ENCODE results near the gene SAXO2. TPM values are rescaled to one million over a fixed set of nuclear protein-coding genes. Genes with fewer than 3 reads are reported as not detected.
"Not testable (repeated sequence)": the region's sequence is repeated elsewhere in the genome, so short reads cannot be mapped to it uniquely, and the experiment has no call there.

The SAXO2 gene
- total RNA-seq, 1 donor from 2014 or later: 0.52 TPM

DNA sequence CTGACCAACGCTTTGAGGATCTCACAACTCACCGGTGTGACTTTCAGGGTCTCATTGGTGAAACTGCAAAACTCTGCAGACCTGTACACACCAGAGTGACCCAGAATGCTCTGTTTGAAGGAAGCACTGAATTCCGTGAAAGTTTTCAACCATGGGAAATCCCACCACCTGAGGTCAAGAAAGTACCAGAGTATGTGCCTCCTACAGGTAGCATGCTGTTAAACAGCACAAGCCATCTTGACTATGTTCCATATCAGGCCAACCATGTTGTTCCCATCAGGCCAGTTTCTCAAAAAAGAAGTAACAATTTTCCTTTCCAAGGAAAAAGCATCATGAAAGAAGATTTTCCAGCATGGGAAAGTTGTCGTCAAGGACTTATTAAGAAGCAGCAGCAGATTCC lies 19.8 kb downstream of the SAXO2 start:
- H3K36me3 ChIP-seq (ENCODE audit: control insufficient read depth in 3 of 3, insufficient read depth in 3 of 3, low read length in 3 of 3); H3K27me3 ChIP-seq (ENCODE audit: control insufficient read depth in 3 of 3, insufficient read depth in 3 of 3, low read length in 3 of 3); H3K27ac ChIP-seq (ENCODE audit: low read depth, low read length); H3K4me3 ChIP-seq (ENCODE audit: low read length in 3 of 3); H3K9me3 ChIP-seq (ENCODE audit: control insufficient read depth in 3 of 3, low read length in 3 of 3); H3K4me1 ChIP-seq (ENCODE audit: control insufficient read depth in 3 of 3, insufficient read depth in 3 of 3, low read length in 3 of 3); H3K9ac ChIP-seq (ENCODE audit: low read depth in 1 of 3, low read length in 3 of 3): not testable (repeated sequence)

DNA sequence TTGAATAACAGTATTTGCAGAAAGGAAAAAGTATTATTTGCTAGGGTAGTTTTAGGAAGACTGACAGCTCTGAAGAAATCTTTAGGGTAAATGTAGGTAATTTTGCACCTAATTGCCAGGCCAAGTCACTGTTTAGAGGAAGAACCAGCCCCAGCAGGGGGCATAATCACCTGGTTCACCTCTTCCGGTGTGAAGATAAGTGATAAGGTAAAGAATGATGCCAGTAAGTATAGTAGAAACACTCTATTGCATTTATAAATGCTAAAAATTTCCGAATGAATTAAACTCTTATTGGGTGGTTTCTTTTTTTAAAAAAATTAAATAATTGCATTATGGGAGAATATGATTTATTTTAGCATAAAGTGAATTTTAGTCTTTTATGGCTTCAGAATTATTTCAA lies 21.8 kb downstream of the SAXO2 start:
- H3K4me3 ChIP-seq (ENCODE audit: low read length in 3 of 3); H3K36me3 ChIP-seq (ENCODE audit: control insufficient read depth in 3 of 3, insufficient read depth in 3 of 3, low read length in 3 of 3); H3K9me3 ChIP-seq (ENCODE audit: control insufficient read depth in 3 of 3, low read length in 3 of 3); H3K27ac ChIP-seq (ENCODE audit: low read depth, low read length); H3K27me3 ChIP-seq (ENCODE audit: control insufficient read depth in 3 of 3, insufficient read depth in 3 of 3, low read length in 3 of 3); H3K4me1 ChIP-seq (ENCODE audit: control insufficient read depth in 3 of 3, insufficient read depth in 3 of 3, low read length in 3 of 3); H3K9ac ChIP-seq (ENCODE audit: low read depth in 1 of 3, low read length in 3 of 3): not testable (repeated sequence)

DNA sequence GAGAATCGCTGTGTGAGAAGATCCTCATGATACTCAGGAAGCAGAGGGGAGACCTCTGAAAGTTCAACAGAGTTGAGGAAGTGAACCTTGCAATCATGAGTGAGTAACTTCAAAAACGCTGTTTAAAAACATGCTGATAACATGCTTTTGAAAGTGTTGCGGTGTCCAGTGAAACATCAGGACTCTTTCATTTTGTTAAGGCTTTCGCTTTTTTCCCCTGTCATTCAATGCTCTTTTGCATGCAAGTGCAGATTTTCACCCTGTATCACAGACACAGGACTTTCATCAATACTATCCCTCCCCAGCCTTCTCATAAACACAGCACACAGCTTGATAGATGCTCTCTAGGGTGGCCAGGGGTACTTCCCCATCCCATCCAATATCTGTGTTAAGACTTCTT lies 23.9 kb downstream of the SAXO2 start:
- not testable (repeated sequence) for H3K27me3 ChIP-seq (ENCODE audit: control insufficient read depth in 3 of 3, insufficient read depth in 3 of 3, low read length in 3 of 3); H3K4me3 ChIP-seq (ENCODE audit: low read length in 3 of 3); H3K9me3 ChIP-seq (ENCODE audit: control insufficient read depth in 3 of 3, low read length in 3 of 3); H3K27ac ChIP-seq (ENCODE audit: low read depth, low read length); H3K9ac ChIP-seq (ENCODE audit: low read depth in 1 of 3, low read length in 3 of 3); H3K4me1 ChIP-seq (ENCODE audit: control insufficient read depth in 3 of 3, insufficient read depth in 3 of 3, low read length in 3 of 3); H3K36me3 ChIP-seq (ENCODE audit: control insufficient read depth in 3 of 3, insufficient read depth in 3 of 3, low read length in 3 of 3)

GRCh38 chr15:82288202-82288601 lies 25.6 kb downstream of the SAXO2 start:
- not testable (repeated sequence) for H3K27me3 ChIP-seq (ENCODE audit: control insufficient read depth in 3 of 3, insufficient read depth in 3 of 3, low read length in 3 of 3); H3K27ac ChIP-seq (ENCODE audit: low read depth, low read length); H3K36me3 ChIP-seq (ENCODE audit: control insufficient read depth in 3 of 3, insufficient read depth in 3 of 3, low read length in 3 of 3); H3K4me3 ChIP-seq (ENCODE audit: low read length in 3 of 3); H3K9ac ChIP-seq (ENCODE audit: low read depth in 1 of 3, low read length in 3 of 3); H3K4me1 ChIP-seq (ENCODE audit: control insufficient read depth in 3 of 3, insufficient read depth in 3 of 3, low read length in 3 of 3); H3K9me3 ChIP-seq (ENCODE audit: control insufficient read depth in 3 of 3, low read length in 3 of 3)

DNA sequence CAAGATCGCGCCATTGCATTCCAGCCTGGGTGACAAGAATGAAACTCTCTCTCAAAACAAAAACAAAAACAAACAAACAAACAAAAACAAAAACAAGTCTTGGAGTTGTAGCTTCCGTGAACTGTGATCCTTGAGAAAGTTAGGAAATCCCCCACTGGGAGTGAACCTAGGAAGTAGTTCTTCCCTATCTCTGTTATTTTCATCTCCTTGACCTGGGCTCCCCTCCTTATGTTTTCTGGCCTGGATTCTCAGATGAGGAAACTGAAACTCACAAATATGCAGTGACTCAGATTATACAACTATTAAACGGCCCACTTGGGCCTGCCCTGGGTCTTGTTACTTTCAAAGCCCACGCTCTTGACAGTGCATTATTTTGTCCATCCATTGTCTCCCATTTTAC lies 29.7 kb downstream of the SAXO2 start:
- Histone ChIP-seq H3K4me1 (ENCODE audit: control insufficient read depth in 3 of 3, insufficient read depth in 3 of 3, low read length in 3 of 3) (no peaks in the 10 kb centered on the region), H3K36me3 (ENCODE audit: control insufficient read depth in 3 of 3, insufficient read depth in 3 of 3, low read length in 3 of 3) (no peaks in the 10 kb centered on the region), H3K9me3 (ENCODE audit: control insufficient read depth in 3 of 3, low read length in 3 of 3) (peaks cover 0 to 2% (median 0%) of the 10 kb centered on the region in 3 donors), H3K4me3 (ENCODE audit: low read length in 3 of 3) (no peak overlapping the region), H3K27ac (ENCODE audit: low read depth, low read length) (no peak overlapping the region), H3K27me3 (ENCODE audit: control insufficient read depth in 3 of 3, insufficient read depth in 3 of 3, low read length in 3 of 3) (no peaks in the 10 kb centered on the region), H3K9ac (ENCODE audit: low read depth in 1 of 3, low read length in 3 of 3) (no peak overlapping the region)

DNA sequence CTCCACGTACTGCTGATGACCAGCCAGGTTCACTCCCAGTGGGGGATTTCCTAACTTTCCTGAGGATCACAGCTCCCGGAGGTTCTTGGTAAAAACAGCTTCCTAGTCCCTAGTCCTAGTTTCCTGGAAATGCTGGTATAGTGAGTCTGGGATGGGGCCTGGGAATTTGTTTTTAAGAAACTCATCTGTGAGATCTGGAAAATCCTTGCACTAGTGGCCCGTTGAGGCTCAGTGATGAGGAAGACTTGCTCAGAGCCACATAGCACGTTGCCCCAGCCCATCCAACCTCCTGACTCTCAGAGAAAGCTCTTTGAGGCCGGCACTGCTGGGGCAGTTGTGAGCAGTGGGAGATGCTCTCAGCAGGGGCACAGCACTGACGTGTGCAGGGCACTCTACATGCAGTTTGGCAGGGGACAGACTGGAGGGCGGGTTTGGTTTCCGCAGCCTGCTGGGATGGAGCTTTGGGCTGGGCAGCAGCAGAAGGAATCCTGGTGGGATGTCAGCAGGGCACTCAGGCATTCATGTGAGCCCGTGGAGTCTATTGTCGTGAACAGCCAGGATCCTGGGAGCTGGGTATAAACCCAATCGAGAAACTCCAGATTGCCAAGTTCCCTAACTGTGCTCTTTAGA lies 31.6 kb downstream of the SAXO2 start:
- Histone ChIP-seq H3K27ac (ENCODE audit: low read depth, low read length) (no peak overlapping the region), H3K9ac (ENCODE audit: low read depth in 1 of 3, low read length in 3 of 3) (no peak overlapping the region), H3K4me1 (ENCODE audit: control insufficient read depth in 3 of 3, insufficient read depth in 3 of 3, low read length in 3 of 3) (no peaks in the 10 kb centered on the region), H3K36me3 (ENCODE audit: control insufficient read depth in 3 of 3, insufficient read depth in 3 of 3, low read length in 3 of 3) (no peaks in the 10 kb centered on the region), H3K4me3 (ENCODE audit: low read length in 3 of 3) (no peak overlapping the region), H3K9me3 (ENCODE audit: control insufficient read depth in 3 of 3, low read length in 3 of 3) (no peaks in the 10 kb centered on the region), H3K27me3 (ENCODE audit: control insufficient read depth in 3 of 3, insufficient read depth in 3 of 3, low read length in 3 of 3) (peaks cover 0 to 5% (median 4%) of the 10 kb centered on the region in 3 donors)

- peaks cover 0 to 5% (median 4%) of the 10 kb centered on the region in 3 donors for H3K27me3 ChIP-seq (ENCODE audit: control insufficient read depth in 3 of 3, insufficient read depth in 3 of 3, low read length in 3 of 3)
- no peak overlapping the region for H3K4me3 ChIP-seq (ENCODE audit: low read length in 3 of 3)
- H3K27ac ChIP-seq (ENCODE audit: low read depth, low read length): no peak overlapping the region
- H3K9ac ChIP-seq (ENCODE audit: low read depth in 1 of 3, low read length in 3 of 3): no peak overlapping the region
- H3K9me3 ChIP-seq (ENCODE audit: control insufficient read depth in 3 of 3, low read length in 3 of 3): no peaks in the 10 kb centered on the region
- no peaks in the 10 kb centered on the region for H3K36me3 ChIP-seq (ENCODE audit: control insufficient read depth in 3 of 3, insufficient read depth in 3 of 3, low read length in 3 of 3)
- peaks cover 0 to 4% (median 0%) of the 10 kb centered on the region in 3 donors for H3K4me1 ChIP-seq (ENCODE audit: control insufficient read depth in 3 of 3, insufficient read depth in 3 of 3, low read length in 3 of 3)
Measured at GRCh38 chr15:82297546-82297945, 34.9 kb downstream of the SAXO2 start.

- Histone ChIP-seq H3K9ac (ENCODE audit: low read depth in 1 of 3, low read length in 3 of 3) (no peak overlapping the region), H3K4me1 (ENCODE audit: control insufficient read depth in 3 of 3, insufficient read depth in 3 of 3, low read length in 3 of 3) (peaks cover 0 to 4% (median 0%) of the 10 kb centered on the region in 3 donors), H3K9me3 (ENCODE audit: control insufficient read depth in 3 of 3, low read length in 3 of 3) (no peaks in the 10 kb centered on the region), H3K27ac (ENCODE audit: low read depth, low read length) (no peak overlapping the region), H3K27me3 (ENCODE audit: control insufficient read depth in 3 of 3, insufficient read depth in 3 of 3, low read length in 3 of 3) (peaks cover 0 to 5% (median 4%) of the 10 kb centered on the region in 3 donors), H3K36me3 (ENCODE audit: control insufficient read depth in 3 of 3, insufficient read depth in 3 of 3, low read length in 3 of 3) (no peaks in the 10 kb centered on the region), H3K4me3 (ENCODE audit: low read length in 3 of 3) (no peak overlapping the region)
Measured at GRCh38 chr15:82298032-82298431, 35.4 kb downstream of the SAXO2 start.

- H3K9me3 ChIP-seq (ENCODE audit: control insufficient read depth in 3 of 3, low read length in 3 of 3): no peaks in the 10 kb centered on the region
- no peak overlapping the region for H3K9ac ChIP-seq (ENCODE audit: low read depth in 1 of 3, low read length in 3 of 3)
- H3K4me1 ChIP-seq (ENCODE audit: control insufficient read depth in 3 of 3, insufficient read depth in 3 of 3, low read length in 3 of 3): peaks cover 0 to 4% (median 0%) of the 10 kb centered on the region in 3 donors
- H3K27ac ChIP-seq (ENCODE audit: low read depth, low read length): no peak overlapping the region
- no peaks in the 10 kb centered on the region for H3K36me3 ChIP-seq (ENCODE audit: control insufficient read depth in 3 of 3, insufficient read depth in 3 of 3, low read length in 3 of 3)
- peaks cover 0 to 5% (median 4%) of the 10 kb centered on the region in 3 donors for H3K27me3 ChIP-seq (ENCODE audit: control insufficient read depth in 3 of 3, insufficient read depth in 3 of 3, low read length in 3 of 3)
- H3K4me3 ChIP-seq (ENCODE audit: low read length in 3 of 3): no peak overlapping the region
Measured at GRCh38 chr15:82298520-82298919, 35.9 kb downstream of the SAXO2 start.

- not testable (repeated sequence) for H3K4me1 ChIP-seq (ENCODE audit: control insufficient read depth in 3 of 3, insufficient read depth in 3 of 3, low read length in 3 of 3); H3K27me3 ChIP-seq (ENCODE audit: control insufficient read depth in 3 of 3, insufficient read depth in 3 of 3, low read length in 3 of 3)
Measured at GRCh38 chr15:82299511-82299914, 36.9 kb downstream of the SAXO2 start.

DNA sequence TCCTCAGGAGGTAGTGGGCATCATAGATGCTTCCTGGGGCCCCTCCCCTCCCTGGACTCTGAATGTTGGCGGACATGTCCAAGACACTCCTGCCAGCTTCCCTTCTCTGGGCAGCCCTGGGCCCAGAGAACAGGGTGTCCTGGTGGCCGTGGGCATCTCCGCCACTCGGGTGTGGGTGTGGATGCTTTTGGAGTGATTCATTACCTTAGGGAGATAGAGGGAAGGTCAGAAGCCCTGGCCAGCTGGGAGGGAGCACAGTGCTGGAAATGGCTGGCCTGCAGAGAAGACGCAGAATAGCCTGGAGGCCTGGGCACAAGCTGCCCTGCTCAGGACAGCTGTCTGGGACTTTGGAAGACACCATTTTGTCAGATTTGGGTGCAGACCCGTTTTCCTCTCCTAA lies 37.7 kb downstream of the SAXO2 start:
- not testable (repeated sequence) for H3K36me3 ChIP-seq (ENCODE audit: control insufficient read depth in 3 of 3, insufficient read depth in 3 of 3, low read length in 3 of 3); H3K27ac ChIP-seq (ENCODE audit: low read depth, low read length); H3K9me3 ChIP-seq (ENCODE audit: control insufficient read depth in 3 of 3, low read length in 3 of 3); H3K4me1 ChIP-seq (ENCODE audit: control insufficient read depth in 3 of 3, insufficient read depth in 3 of 3, low read length in 3 of 3); H3K4me3 ChIP-seq (ENCODE audit: low read length in 3 of 3); H3K9ac ChIP-seq (ENCODE audit: low read depth in 1 of 3, low read length in 3 of 3); H3K27me3 ChIP-seq (ENCODE audit: control insufficient read depth in 3 of 3, insufficient read depth in 3 of 3, low read length in 3 of 3)

More at GRCh38 chr15:82299511-82299914, 36.9 kb downstream of the SAXO2 start:
- H3K36me3 ChIP-seq (ENCODE audit: control insufficient read depth in 3 of 3, insufficient read depth in 3 of 3, low read length in 3 of 3); H3K9ac ChIP-seq (ENCODE audit: low read depth in 1 of 3, low read length in 3 of 3); H3K27ac ChIP-seq (ENCODE audit: low read depth, low read length); H3K4me3 ChIP-seq (ENCODE audit: low read length in 3 of 3); H3K9me3 ChIP-seq (ENCODE audit: control insufficient read depth in 3 of 3, low read length in 3 of 3): not testable (repeated sequence)

Measured in skeletal muscle tissue (tissue), 4 donors.